MM.1S (cell line): Measurements from ENCODE around the gene ZFP64.
A peak's percentile ranks its signal among the peaks of the same experiment; 100 is the strongest.

Experiments
- DNase-seq: peaks from one replicate; pipeline ENCODE4 v3.0.0-alpha.2; 2015
- H2AFZ ChIP-seq: fragments of 300-600 bp; sonication (generic); 2 replicates; pipeline ENCODE4 v1.6.0; 2016; ENCODE audit warnings: antibody characterized with exemption, low read length
- H3F3A ChIP-seq: fragments of 300-600 bp; sonication (generic); 2 replicates; pipeline ENCODE4 v1.6.1; 2016; ENCODE audit warnings: mild to moderate bottlenecking, antibody characterized with exemption, low read length, moderate library complexity, mixed read lengths; ENCODE audit not compliant: insufficient read depth
- H3K27ac ChIP-seq: fragments of 300-600 bp; sonication (generic); 2 replicates; pipeline ENCODE4 v1.5.1; 2016; ENCODE audit warnings: mild to moderate bottlenecking, low read length
- H3K27me3 ChIP-seq: fragments of 300-600 bp; sonication (generic); replicated peaks from 2 replicates; pipeline ENCODE4 v1.6.0; 2016; ENCODE audit warnings: low read length; ENCODE audit not compliant: insufficient read depth
- H3K36me3 ChIP-seq: fragments of 300-600 bp; sonication (generic); replicated peaks from 2 replicates; pipeline ENCODE4 v1.6.1; 2016; ENCODE audit warnings: mild to moderate bottlenecking, low read length, mixed read lengths; ENCODE audit not compliant: insufficient read depth
- H3K4me1 ChIP-seq: fragments of 300-600 bp; sonication (generic); 2 replicates; pipeline ENCODE4 v1.6.1; 2016; ENCODE audit warnings: low read length, mixed read lengths
- H3K4me2 ChIP-seq: fragments of 300-600 bp; sonication (generic); 2 replicates; pipeline ENCODE4 v1.6.0; 2016; ENCODE audit warnings: low read depth, low read length
- H3K4me3 ChIP-seq: fragments of 300-600 bp; sonication (generic); 2 replicates; pipeline ENCODE4 v1.5.1; 2016; ENCODE audit warnings: low read length, mixed read lengths
- H3K79me2 ChIP-seq: fragments of 300-600 bp; sonication (generic); 2 replicates; pipeline ENCODE4 v1.6.1; 2016; ENCODE audit warnings: mixed run types, low read length, mixed read lengths
- H3K9ac ChIP-seq: fragments of 300-600 bp; sonication (generic); 2 replicates; pipeline ENCODE4 v1.6.1; 2016; ENCODE audit warnings: low read length, mixed read lengths
- H3K9me2 ChIP-seq: fragments of 300-600 bp; sonication (generic); replicated peaks from 2 replicates; pipeline ENCODE4 v1.6.1; 2016; ENCODE audit warnings: mild to moderate bottlenecking, low read length, mixed read lengths; ENCODE audit not compliant: insufficient read depth
- H3K9me3 ChIP-seq: fragments of 300-600 bp; sonication (generic); replicated peaks from 2 replicates; pipeline ENCODE4 v1.6.1; 2016; ENCODE audit warnings: mild to moderate bottlenecking, low read length, mixed read lengths; ENCODE audit not compliant: insufficient read depth
- H4K20me1 ChIP-seq: fragments of 300-600 bp; sonication (generic); 2 replicates; pipeline ENCODE4 v1.6.1; 2016; ENCODE audit warnings: mild to moderate bottlenecking, low read length, moderate library complexity, mixed read lengths; ENCODE audit not compliant: insufficient read depth
- EZH2 ChIP-seq: fragments of 300-600 bp; sonication (generic); optimal IDR thresholded peaks from 2 replicates; pipeline ENCODE3; 2017; ENCODE audit warnings: low read depth, mild to moderate bottlenecking, antibody characterized with exemption, low read length, mixed read lengths
- EZH2phosphoT487 ChIP-seq: fragments of 300-600 bp; sonication (generic); IDR thresholded peaks from 2 replicates; pipeline ENCODE4 v1.6.1; 2018; ENCODE audit warnings: antibody characterized with exemption, low read length
- TF ChIP-seq, protein P1 (sequence below): fragments of 300-600 bp; sonication (generic); IDR thresholded peaks from 2 replicates; pipeline ENCODE4 v1.5.1; 2016; ENCODE audit warnings: antibody characterized with exemption, low read length, mixed read lengths

The ZFP64 gene

DNA sequence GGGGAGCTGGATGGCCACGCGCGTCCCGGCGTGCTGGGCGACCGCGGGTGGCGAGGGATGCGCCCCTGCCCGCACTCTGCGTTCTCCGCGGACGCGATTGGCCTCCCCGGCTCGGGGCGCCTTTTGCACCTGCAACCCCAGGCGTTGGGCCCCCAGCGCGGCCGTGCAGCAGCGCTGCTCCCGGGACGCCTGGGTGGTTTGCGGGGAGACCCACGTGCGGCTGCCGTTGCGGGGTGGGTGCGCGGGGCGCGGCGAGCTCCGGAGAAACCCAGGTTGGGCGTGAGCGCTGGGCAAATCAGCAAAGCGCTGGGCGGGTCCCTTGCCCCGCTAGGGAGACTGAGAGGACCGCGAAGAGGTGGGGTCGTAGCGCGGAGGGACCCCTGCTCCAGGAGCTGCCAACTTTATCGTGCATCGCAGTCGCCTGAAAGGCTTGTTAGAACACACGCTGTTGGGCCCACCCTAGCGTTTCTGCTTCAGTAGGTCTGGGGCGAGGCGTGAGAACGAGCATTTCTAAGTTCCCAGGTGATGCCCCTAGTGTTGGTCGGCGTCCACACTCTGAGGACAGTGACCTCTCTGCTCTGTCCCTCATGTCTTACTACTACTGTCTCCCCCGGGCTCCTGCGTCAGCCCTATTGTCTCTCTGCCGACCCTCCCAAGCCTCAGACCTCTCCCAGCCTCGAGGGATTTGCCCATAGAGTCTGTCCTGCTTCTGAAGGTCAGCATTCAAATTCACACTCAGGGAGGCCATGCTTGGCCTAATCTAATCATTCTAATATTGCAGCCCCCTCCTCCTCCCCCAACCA lies 538 bp upstream of the ZFP64 start:
- Histone ChIP-seq H3K36me3 (no peaks in the 10 kb centered on the region), H2AFZ (peak overlapping the region; percentile 94), H3K9ac (peak overlapping the region; percentile 91), H3K27me3 (no peaks in the 10 kb centered on the region), H3K27ac (peak overlapping the region; percentile 76; the same call in 1 of the 2 replicates), H3K9me3 (no peaks in the 10 kb centered on the region), H3K9me2 (no peaks in the 10 kb centered on the region), H3K79me2 (peaks cover 45% of the 10 kb centered on the region), H3F3A (peaks cover 7% of the 10 kb centered on the region), H4K20me1 (no peaks in the 10 kb centered on the region), H3K4me1 (peaks cover 9% of the 10 kb centered on the region; the same call in 1 of the 2 replicates), H3K4me3 (peak overlapping the region; percentile 99), H3K4me2 (peak overlapping the region; percentile 99)
- DNase-seq = peak; percentile 68
- TF ChIP-seq, protein P1, sequence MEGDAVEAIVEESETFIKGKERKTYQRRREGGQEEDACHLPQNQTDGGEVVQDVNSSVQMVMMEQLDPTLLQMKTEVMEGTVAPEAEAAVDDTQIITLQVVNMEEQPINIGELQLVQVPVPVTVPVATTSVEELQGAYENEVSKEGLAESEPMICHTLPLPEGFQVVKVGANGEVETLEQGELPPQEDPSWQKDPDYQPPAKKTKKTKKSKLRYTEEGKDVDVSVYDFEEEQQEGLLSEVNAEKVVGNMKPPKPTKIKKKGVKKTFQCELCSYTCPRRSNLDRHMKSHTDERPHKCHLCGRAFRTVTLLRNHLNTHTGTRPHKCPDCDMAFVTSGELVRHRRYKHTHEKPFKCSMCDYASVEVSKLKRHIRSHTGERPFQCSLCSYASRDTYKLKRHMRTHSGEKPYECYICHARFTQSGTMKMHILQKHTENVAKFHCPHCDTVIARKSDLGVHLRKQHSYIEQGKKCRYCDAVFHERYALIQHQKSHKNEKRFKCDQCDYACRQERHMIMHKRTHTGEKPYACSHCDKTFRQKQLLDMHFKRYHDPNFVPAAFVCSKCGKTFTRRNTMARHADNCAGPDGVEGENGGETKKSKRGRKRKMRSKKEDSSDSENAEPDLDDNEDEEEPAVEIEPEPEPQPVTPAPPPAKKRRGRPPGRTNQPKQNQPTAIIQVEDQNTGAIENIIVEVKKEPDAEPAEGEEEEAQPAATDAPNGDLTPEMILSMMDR = peak; percentile 42
- TF ChIP-seq EZH2 = no peak

DNA sequence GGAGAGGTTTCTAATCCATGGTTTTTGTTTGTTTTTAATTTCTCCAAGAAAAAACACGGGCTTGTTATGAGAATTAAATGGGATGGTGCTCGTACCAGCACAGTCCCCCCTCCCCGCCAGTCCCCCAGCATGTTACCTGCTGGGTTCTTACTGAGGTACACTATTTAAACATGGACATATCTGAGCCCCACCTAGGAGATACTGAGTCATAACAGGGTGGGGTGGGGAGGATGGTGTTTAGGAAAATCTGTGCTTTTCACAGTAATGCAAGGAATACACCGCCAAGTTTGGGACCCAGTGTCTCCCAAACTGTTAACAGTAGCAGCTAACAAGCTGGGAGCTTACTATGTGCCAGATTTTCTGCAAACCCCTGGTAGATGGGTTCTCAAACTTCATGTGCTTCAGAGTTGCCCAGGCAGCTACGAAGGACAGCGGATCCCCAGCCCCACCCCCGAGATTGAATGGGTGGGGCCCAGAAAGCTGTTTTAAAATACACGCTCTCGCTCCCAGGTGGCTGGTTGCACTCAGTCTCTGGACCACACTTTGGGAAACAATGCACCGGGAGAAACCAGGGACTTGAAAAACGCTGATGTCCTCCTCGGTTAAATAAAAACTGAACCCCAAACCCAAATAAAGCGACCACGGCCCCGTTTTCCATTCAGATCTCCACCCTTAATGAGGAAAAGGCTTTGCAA lies 995 bp downstream of the ZFP64 start:
- Histone ChIP-seq H3F3A (peaks cover 7% of the 10 kb centered on the region), H3K4me3 (peak overlapping the region; percentile 99), H2AFZ (peak overlapping the region; percentile 94), H3K9ac (peak overlapping the region; percentile 91), H3K9me2 (no peaks in the 10 kb centered on the region), H3K27ac (peak overlapping the region; percentile 76), H3K4me1 (peaks cover 9% of the 10 kb centered on the region; the same call in 1 of the 2 replicates), H4K20me1 (no peaks in the 10 kb centered on the region), H3K79me2 (peaks cover 56% of the 10 kb centered on the region), H3K27me3 (no peaks in the 10 kb centered on the region), H3K9me3 (no peaks in the 10 kb centered on the region), H3K36me3 (peaks cover 2% of the 10 kb centered on the region; the same call in 1 of the 2 replicates), H3K4me2 (peak overlapping the region; percentile 99)
- no peak for TF ChIP-seq EZH2
- peak; percentile 74 for DNase-seq

DNA sequence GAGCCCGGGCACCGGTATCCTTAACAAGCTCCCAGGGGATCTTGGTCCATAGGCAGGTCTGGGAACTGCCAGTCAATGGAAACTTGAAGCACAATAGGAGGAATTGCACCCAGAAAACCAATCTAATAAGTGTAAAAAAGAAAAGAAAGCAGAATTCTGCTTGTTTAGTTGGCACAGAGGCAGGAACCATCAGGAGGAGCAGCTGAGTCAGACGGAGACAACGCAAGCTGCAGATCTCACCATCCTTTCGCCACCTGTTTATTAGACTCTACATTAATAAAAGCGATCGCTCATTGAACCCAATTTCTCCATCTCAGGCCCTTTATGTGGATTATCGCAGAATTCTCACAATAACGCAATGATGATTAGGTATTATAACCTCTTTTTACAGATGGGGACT lies 9.8 kb downstream of the ZFP64 start:
- Histone ChIP-seq H4K20me1 (no peaks in the 10 kb centered on the region), H3F3A (peaks cover 25% of the 10 kb centered on the region), H3K27me3 (no peaks in the 10 kb centered on the region), H2AFZ (no peak overlapping the region), H3K36me3 (peaks cover 5% of the 10 kb centered on the region), H3K9me3 (no peaks in the 10 kb centered on the region), H3K4me3 (no peak overlapping the region), H3K4me1 (peaks cover 32% of the 10 kb centered on the region), H3K79me2 (peaks cover 49% of the 10 kb centered on the region), H3K9me2 (no peaks in the 10 kb centered on the region), H3K4me2 (no peak overlapping the region), H3K27ac (no peak overlapping the region), H3K9ac (no peak overlapping the region)
- no peak for DNase-seq
- no peak for TF ChIP-seq EZH2phosphoT487
- no peak for TF ChIP-seq EZH2
- TF ChIP-seq, protein P1 = no peak
